Stimulated activated CD8-positive, alpha-beta memory T cell treated with anti-CD3 and anti-CD28 coated beads, Interleukin-2, amount 100 ng/mL, for 48 hours (primary cell): ENCODE results near the gene RETSAT.
"Not testable (repeated sequence)": the region's sequence is repeated elsewhere in the genome, so short reads cannot be mapped to it uniquely, and the experiment has no call there.

ENCODE experiments used
- DNase-seq, 2 donors: peaks; one replicate each; pipeline ENCODE4 v3.0.0-alpha.2; 2020; ENCODE audit warnings: low read depth in 2 of 2

Gene RETSAT

GRCh38 chr2:85380048-85380447 is 25.7 kb upstream of the RETSAT start:
- no peak for DNase-seq

GRCh38 chr2:85378257-85378656 is 23.9 kb upstream of the RETSAT start:
- no peak for DNase-seq

- no peak for DNase-seq
Measured at GRCh38 chr2:85377083-85377482, 22.8 kb upstream of the RETSAT start.

GRCh38 chr2:85376291-85377065 is 22.1 kb upstream of the RETSAT start:
- no peak for DNase-seq

GRCh38 chr2:85371045-85371444 is 16.7 kb upstream of the RETSAT start:
- DNase-seq = no peak

- DNase-seq = no peak
Measured at GRCh38 chr2:85369500-85369899, 15.2 kb upstream of the RETSAT start.

- DNase-seq = no peak
Measured at GRCh38 chr2:85368921-85369320, 14.6 kb upstream of the RETSAT start.

GRCh38 chr2:85367180-85367579 is 12.9 kb upstream of the RETSAT start:
- DNase-seq = no peak

- not testable (repeated sequence) for DNase-seq
Measured at GRCh38 chr2:85362653-85363387, 8.5 kb upstream of the RETSAT start.

GRCh38 chr2:85357736-85358135 is 3.4 kb upstream of the RETSAT start:
- DNase-seq = no peak

- DNase-seq = no peak
Measured at GRCh38 chr2:85356186-85356585, 1.9 kb upstream of the RETSAT start.

GRCh38 chr2:85355521-85355920 is 1.2 kb upstream of the RETSAT start:
- DNase-seq = no peak

- DNase-seq = no peak
Measured at GRCh38 chr2:85355073-85355410, 714 bp upstream of the RETSAT start.

- DNase-seq = no peak
Measured at GRCh38 chr2:85353876-85354285, 447 bp downstream of the RETSAT start.

GRCh38 chr2:85347599-85347998 is 6.7 kb downstream of the RETSAT start:
- DNase-seq = no peak

- no peak for DNase-seq
Measured at GRCh38 chr2:85344356-85344954, 9.9 kb downstream of the RETSAT start.

- DNase-seq = not testable (repeated sequence)
Measured at GRCh38 chr2:85343207-85343895, 11.0 kb downstream of the RETSAT start.

- DNase-seq = no peak
Measured at GRCh38 chr2:85342156-85342555, 12.2 kb downstream of the RETSAT start.

- no peak for DNase-seq
Measured at GRCh38 chr2:85341269-85342029, 12.9 kb downstream of the RETSAT start.

- DNase-seq = no peak
Measured at GRCh38 chr2:85340034-85340892, 14.1 kb downstream of the RETSAT start.

GRCh38 chr2:85334928-85335327 is 19.4 kb downstream of the RETSAT start:
- no peak for DNase-seq
